Measurements from ENCODE around the gene EYA4.

EYA4 gene

DNA sequence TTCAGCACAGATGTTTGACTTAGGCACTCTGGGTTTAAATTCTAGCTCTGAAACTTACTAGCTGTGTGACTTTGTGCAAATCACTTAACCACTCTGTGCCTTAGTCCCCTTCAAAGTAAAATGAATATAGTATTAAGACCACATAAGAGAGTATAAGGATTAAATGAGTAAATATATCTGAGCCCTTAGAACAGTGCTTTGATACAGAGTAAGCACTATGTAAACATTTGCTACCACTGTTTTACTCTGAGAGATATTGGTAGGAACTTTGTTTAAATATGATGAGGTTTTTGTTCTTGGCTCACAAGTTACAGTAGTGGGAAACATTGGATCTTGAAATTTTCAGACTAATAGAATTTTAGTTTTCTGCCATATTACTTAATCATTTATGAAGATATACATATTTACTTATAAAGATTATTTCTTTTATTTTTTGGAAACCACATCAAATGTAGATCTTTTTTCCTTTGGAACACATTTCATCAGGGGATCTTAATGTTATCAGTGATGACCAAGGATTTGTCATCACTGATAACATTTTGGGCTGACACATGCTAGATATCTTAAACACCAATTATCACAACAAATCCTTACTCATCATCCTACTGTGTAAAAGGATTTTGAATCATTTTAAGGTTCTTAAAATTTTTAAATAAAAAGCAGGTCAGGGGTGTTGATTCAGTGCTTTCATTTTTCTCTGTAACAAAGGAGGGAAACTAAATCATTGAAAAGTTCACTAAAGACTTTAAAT is 226.2 kb downstream of the EYA4 start:
- DNase-seq: no peak

DNA sequence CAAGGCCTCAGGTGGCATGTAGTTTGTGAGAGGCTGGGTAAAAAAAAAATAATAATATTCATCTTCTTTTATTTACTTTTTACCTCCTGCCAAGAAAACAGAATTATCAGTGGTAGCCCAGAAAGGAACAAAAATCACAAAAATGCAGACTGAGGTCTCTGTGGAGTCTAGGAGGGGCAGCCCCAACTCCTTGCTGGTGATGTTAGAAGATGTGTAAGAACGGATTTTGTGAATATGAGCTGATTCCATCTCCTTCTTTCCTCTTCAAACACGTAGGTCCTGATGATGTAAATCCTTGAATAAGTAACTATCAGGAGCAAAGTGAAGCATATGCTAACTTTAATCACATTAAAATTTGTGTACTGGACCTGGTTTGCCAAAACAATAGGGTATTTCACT is 226.8 kb downstream of the EYA4 start:
- no peak for DNase-seq

DNA sequence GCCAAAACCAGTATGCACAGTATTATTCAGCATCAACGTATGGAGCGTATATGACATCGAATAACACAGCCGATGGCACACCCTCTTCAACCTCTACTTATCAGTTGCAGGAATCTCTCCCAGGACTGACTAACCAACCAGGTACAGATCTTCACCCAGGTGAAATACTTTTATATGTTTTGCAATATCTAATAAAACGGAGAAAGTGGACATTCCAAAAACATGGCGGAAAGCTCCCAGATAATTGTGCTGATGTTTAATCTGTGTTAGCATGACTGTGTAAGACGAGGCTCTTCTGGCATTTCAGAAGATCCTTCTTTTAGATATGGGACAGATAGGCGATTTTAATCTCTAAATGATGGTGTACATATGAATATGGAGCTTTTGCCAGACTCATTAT is 227.4 kb downstream of the EYA4 start:
- DNase-seq: no peak

DNA sequence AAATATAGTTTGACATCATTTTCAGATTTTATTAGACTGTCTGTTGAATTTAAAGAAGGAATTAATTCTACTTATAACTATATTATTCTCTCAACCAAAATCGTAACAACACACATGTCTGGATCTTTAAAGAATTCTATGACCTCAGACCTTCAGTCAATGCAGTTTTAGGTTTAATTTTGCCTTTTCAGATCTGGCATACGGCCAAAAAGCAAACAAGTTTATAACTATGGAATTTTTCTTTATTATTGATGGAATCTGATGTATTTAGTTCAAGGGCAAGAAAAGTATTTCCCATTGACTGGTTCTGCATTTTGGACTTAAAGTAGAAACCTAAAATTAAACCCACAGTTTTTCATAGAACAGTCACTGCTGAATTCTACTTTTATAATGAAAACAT is 233.4 kb downstream of the EYA4 start:
- no peak for DNase-seq

DNA sequence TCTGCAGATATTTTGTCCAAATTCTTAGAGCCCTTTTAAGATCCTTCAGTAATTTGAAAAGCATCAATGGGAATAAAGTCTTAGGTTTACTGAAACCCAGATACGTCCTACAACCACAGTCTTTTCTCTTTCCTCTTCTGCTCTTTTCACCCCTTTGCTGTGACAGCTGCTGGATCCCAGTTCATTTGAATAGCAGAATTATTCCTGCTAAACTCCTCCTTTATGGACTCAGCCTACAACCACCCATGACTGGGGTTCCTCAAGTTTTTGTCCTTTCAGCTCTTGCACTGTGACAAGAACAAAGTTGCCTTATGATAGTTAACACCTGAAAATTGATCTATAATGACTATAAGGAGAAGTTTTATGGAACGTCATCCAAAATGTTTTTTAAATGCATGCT is 237.5 kb downstream of the EYA4 start:
- DNase-seq: no peak

DNA sequence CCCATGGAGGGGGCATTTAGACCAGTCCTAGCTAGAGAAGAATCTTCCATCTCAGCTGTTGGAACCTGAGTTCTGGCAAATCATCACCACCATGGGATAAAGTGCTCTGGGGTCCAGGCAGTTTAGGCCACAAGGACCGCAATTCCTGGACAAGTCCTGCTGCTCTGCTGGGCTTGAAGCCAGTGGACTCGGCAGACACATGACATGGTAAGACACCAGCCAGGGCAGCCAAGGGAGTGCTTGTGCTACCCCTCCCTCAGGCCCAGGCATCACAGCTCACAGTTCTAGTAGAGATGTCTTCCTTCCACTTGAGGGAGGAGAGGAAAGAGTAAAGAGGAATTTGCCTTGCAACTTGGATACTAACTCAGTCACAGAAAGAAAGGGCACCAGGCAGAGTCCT is 246.0 kb downstream of the EYA4 start:
- no peak for DNase-seq

DNA sequence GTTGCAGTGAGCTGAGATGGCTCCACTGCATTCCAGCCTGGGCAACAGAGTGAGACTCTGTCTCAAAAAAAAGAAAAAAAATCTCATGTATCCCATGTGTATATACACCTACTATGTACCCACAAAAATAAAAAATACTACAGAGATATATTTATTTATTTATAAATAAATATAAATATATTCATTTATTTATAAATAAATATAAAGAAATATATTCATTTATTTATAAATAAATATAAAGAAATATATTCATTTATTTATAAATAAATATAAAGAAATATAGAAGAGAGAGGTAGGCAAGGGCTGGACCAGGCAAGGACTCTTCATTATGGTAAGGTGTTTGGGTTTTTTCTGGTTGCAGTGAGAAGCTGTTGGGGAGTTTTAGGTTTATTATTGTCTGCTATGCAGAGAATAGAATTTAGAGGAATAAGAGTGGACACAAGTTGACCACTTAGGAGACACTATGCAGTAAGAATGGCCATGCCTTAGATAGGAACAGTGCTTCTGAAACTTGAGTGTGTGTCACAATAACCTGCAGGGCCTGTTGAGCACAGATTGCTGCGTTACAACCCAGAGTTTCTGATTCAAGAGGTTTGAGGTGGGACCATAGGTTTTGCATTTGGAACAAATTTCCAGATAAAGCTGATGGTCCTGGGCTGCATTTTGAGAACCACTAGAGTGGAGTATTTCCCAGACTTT is 254.2 kb downstream of the EYA4 start:
- no peak for DNase-seq

DNA sequence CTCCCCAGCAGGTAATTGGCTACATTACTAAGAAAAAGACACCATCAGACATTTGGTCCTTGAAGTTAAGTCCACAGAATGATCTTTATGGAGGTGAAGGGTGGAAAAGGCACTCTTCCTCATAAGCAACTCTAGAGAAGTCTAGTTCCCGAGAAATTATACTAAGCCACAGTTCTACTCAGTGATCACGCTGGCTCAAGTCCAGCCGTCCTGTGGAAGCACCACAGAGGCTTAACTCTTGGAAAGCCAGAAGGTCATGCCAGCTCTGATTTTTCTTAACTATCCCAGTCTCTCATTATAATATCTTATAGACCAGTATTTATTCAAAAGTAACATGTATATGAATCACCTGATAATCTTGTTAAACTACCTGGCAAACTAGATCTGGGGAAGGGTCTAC is 258.5 kb downstream of the EYA4 start:
- no peak for DNase-seq

DNA sequence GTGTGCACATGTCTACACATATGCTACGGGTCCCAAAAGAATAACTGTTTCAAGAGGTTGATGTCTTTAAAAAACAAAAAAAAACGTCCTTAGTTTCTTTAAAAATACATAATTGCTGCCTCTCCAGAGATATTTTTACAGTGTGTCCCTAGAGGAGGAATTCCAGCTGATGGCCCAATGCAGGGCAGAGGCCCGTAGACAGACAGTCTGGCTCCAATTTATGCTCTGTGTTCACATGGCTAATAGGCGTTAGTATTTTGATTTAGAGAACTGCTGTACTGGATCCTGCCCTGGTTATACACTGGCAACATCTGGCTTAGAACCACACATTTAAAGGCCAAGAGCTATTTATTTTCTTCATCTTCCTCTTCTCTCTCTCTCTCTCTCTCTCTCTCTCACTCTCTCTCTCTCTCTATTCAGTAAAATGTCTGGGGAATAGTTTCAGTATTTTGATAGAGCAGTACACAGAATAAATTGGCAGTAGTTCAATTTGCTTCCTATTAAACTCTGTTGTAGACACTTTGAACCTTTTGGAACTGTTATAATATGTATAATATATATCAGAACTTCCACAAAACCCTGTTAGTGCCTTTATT is 260.6 kb downstream of the EYA4 start:
- DNase-seq: no peak

DNA sequence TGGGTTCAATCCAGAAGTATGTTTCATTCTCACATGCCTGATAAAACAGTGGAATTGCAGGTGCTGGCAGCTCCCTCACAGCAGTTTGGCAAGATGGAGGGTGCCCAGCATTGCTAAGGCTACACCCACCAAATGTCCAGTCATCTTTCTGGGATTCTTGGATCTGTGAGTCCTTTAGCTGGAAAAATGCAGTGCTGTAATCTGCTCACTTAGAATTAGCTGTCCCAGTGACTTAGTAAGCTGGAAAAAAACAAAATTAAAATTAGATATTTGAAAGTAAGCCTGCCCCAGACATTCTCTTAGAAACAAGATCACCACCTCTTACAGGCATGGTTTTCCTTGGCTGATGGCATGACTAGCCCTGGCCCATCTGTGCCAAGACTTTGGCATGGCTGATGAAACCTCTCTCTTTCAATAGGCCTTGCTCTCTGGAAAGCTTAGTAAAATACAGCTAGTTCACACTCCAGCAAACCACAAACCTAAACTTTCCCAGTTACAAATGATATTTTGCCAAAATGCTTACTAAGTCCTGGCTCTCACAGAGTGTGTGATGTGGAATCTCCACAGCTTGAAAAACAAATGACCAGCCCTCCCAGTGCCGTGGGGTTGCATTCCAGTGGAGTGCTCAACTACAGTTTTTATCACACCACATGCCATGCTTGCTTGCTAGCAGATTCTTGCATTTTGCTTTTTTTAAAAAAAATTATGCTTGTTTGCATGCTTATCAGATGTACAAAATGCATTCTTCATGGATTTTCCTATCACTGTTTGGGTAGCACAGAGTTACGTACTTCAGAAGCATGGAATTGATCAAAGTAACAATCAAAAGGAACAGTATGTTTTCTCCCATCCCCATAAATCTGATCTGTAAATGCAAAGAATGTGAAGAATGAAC is 261.5 kb downstream of the EYA4 start:
- no peak for DNase-seq

DNA sequence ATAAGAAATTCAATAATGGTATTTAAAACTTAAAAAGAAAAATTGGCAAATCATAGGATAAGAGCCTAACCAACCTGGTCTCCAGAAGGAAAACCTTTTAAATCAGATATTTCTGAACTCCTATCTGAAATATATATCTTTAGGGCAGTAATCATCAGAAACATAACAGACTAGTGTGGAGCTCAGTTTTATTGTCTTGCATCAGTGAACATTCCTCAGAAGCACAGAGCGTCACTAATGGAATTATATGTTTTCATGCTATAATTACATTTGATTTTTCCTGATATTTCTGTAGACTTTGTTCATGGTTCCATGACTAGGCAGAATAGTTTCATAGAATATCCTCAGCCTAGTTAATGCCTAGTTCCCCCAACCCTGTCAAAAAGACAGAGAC is 262.2 kb downstream of the EYA4 start:
- no peak for DNase-seq

DNA sequence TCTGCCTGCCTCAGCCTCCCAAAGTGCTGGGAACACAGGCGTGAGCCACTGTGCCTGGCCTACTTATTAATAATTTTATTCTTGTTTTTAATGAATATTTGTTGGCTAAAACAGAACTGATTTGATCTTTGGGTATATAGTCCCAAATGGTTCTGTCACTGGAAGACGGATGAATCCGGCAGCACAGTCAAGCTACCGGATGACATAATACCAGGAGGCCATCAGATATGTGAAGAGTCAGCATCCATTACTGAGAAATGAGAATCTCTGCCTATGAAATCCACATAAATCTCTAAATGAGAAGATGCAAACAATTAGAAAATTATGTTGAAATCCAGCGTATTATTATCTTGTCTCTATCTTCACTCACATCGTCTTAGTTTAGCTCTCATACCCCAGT is 263.0 kb downstream of the EYA4 start:
- DNase-seq: no peak

DNA sequence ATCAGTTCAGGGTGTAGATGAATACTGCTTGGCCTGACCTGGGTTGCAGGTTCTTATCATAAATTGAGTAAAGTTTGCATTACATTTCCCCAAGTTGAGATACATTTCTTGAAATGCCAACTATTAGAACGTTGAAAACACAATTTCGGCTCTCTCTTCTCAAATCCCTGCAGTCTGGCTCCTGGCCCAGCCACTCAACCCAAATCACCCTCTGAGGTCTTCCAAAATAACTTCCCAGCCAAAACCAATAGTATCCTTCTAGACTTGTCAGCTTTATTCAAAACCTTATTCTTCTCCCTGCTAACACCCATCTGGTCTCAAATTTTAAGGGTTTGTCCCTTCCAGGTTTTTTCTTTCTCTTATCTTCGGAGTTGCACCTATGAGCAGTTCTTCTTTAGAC is 263.6 kb downstream of the EYA4 start:
- no peak for DNase-seq

DNA sequence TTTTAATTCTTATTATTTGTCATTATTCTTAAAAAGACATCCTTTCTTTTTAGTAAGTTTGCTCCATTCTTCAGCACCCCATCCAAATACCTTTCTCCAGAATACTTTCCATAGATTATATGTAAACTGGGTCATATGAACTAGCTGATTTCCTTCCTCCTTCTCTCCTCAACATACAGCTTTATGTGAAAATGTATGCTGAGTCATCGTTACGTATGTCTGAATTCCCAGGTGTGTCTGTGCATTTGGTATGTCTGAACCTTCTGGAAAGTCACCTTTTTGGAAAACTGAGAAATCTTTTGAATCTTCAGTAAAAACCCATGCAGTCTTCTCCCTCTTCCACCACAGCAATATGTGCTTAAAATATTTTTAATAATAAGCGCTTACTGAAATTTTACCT is 264.5 kb downstream of the EYA4 start:
- no peak for DNase-seq

DNA sequence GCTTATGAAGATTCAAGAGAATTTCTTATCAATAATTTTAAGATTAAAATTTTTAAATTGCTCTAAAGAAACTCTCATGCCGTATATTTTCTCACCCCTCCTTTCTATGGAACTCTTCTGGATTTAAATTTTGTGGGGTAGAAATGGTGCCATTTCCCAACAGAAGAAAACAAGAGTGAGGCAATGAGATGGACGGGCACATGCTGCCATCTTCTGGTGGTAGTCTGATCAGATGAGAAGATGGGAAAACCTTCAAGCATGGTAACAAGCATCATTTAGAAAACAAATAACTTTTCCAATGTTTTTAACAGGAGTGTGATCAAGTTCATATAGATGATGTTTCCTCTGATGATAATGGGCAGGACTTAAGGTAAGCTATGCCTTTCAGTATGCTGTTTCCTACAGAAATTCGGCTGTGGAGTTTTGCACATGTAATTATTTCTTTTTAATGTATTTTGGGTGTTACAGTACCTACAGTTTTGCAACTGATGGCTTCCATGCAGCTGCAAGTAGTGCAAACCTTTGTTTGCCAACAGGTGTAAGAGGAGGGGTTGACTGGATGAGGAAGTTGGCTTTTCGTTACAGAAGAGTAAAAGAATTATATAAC is 271.4 kb downstream of the EYA4 start:
- DNase-seq: no peak

DNA sequence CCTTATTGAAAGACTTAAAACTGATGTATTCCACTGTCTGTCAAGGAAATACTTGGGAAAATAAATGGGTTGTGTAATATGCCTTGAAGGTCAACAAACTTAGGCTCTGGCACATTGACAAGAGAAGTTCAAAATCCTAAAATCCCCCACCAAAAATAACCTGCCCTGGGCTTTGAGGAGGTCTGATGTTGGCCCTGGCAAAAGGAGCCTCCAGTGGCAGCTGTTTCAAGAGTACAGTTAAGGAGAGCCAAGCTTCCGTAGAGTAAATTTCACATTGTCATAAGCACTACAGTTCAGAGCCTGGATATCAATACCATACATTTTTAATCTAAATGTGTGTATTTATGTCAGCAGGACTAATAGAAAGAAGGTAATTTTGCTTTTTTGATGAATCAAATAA is 282.7 kb downstream of the EYA4 start:
- no peak for DNase-seq

DNA sequence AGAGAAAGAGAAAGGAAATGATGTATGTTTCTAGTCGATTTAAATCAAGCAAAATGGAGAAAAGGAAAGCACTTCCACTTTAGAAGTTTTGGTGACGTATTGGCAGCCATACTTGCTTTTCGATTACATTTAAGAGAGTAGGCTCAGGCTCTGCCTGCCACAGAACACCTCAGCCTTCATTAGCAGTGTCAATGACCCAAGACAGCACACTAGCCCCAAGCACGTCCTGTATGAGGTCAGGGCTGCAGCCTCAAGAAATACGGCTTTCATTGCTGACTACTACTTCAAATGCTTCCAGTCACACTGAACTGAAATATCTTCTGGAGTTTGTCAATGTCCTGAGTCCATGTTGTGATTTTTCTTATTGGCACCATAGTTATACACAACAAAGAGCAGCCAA is 285.3 kb downstream of the EYA4 start:
- DNase-seq: no peak

DNA sequence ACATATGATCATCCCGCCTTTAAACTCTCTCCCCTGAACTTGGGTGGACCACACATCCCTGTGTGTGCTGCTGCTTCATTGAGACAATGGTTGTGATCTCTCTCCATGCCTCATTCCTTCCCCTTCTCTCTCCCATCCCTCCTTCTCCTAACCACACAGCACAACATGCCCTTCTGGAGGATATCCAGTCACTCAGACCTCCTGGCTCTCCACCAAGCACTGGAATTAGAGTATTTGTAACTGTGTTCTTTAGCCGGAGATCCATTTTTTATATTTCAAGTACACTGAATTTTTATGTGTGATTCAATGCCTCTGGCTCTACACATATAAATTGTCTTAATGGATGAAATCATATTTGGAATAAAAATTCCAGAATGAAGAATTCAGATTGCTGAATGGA is 287.4 kb downstream of the EYA4 start:
- no peak for DNase-seq

DNA sequence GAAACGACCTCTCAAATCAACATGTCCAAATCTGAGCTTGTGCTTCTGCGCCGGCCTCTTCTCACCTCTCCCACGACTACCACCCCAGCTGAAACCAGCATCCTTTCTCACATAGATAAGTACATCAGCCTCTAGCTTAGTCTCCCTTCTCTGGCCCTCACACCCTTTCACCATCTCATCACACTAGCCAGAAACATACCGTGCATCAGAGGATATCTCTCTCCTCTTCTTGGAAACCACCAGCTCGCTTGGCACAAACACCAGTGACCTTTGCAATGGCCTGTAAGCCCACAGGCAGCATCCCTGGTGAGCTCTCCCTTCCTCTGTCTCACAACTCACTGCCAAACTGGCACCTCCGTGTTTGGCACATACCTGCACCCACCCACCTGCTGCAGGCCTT is 291.8 kb downstream of the EYA4 start:
- DNase-seq: no peak

DNA sequence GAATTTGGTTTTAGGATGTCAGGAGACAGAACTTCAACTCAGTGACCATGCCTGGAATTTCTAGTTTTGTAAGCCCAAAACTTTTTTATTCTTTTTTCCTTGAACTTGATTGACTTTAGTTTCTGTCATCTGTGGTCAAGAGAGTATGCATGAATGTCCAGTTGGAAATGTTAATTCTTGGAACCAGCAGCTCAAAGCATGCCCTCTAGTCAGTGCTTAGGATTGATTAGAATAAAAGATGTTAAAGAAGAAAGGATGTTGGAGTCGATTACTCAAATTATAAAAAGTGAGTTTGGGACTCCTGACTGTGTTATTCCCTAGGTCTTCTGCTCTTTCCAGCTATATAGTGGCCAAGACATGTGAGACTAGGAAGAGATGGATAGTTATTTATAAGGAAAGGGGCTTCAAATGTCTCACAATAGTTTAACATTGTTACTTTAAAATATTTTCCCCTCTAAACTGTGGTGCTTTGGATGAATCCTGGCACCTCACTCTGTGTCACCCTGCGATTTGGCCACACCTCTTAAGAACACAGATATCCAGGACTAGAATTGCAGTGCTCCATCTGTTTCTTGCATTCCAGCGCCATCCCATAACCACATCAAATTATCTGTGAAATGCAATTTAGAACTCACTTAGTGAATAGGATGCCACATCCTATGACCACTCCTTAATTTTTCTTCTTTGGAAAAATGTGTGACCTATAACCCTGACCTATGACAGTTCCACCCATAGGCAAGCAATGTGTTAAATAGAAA is 298.5 kb downstream of the EYA4 start:
- no peak for DNase-seq

DNA sequence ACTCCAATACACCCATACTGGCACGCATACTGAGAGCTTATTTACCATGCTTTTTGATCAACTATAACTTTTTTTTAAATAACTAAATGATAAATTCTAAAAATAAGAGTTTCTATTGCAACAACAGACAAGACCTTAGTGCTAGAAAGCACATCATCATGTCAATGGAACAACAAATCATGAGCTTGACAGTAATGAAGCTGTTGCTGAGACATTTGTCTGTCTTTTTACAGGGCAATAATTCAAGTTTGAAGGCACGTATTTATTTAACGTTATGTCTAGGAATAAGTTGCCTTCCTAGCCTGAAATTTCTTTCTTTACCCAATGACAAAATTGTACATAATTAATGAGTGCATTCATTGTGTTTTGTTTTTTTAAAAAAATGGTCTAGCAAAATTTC is 299.2 kb downstream of the EYA4 start:
- DNase-seq: no peak

DNA sequence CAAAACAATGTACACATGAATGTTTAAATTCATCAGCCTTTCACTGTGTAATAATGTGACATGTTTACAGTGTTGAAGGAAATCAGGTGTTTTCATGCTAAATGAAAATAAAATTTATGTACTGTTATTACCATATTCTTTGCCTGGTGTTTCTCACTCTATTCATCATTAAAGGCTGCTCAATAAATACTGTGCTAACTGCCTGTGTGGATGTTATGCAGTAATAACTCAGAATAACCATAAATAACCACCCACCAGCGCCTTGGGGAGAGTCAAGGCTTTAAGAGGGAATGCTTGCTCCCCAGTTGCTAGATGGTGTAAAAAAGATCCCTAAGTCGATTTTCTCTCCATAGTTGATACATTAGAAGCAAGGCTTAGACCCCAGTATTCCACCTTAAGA is 299.9 kb downstream of the EYA4 start:
- DNase-seq: no peak

All from T-helper 9 cell (primary cell).